UCSD-AML1 (cell line): ENCODE measurements around the gene MKRN3.
"Not testable (repeated sequence)": the region's sequence is repeated elsewhere in the genome, so short reads cannot be mapped to it uniquely, and the experiment has no call there.

ENCODE experiments used
- DNase-seq: peaks from one replicate; lab custom pipeline; 2025; ENCODE audit not compliant: unreplicated experiment; lab: John Stamatoyannopoulos, UW

MKRN3 gene

DNA sequence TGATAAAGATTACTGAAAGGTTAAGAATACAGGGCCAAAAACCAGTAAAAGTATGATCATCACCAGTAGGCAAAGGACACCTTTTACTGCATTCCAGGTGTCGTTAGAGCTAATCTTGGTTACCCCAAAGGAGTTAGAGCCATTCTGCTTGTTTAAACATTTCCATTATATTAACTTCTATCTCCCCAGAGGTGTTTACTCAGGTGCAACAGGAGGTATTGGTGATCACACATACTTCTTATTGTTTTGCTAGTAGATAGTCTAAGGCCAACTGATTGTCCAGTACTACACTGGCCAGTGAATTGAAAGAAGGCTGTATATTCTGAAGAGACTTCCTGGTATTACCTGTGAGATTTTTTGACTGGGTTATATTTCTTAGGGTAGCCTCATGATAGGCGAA lies 22.8 kb downstream of the MKRN3 start:
- DNase-seq, result no peak

DNA sequence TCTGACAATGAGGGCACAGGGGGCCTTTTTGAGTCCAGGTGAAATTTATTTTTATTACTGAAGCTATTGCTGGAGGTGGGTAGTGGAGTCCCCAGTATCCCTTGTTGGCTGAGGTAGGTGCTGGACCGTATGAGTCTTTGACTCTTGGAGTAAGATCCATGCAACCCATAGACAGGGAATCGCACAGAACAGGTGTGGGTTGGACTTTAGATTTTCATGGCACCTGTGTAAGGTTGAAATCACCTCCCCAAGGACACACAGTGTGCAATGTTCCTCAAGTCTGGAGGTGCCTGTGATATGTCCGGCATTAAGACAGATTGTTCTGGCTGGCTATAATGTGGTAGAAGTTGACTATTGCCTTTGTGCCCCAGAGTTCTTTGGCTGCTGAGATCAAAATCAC lies 23.5 kb downstream of the MKRN3 start:
- no peak for DNase-seq

DNA sequence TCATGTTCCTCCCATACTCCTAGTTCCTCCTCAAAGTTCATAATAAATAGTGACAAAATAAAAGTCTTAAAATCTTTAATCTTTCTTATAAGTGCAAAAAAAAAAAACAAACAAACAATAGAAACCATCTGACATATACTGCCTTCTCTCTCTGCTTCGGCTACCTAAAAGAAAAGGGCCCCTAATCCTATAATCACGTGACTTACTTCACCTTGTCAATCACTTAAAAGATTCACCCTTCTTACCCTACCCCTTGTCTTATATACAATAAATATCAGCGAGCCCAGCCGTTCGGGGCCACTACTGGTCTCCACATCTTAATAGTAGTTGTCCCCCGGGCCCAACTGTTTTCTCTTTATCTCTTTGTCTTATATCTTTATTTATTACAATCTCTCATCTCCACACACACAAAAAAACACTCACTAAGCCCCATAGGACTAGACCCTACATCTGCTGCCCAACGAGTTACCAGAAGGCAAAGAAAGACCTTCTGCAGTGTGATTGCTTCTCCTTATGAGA lies 28.8 kb downstream of the MKRN3 start:
- DNase-seq, result no peak

DNA sequence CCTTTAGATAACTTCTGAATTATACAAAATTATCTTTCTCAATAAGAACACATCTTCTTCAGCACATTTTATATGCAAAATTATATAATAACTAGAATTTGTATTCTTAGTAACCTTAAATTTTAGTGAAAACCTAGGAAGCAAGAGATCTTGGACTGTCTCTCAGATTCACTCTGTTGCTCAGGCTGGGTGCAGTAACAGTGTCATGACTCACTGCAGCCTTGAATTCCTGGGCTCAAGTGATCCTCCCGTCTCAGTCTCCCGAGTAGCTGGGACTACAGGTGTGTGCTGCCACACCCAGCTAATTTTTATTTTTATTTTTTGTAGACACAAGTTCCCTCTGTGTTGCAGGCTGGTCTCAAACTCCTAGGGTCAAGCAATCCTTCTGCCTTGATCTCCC lies 29.9 kb downstream of the MKRN3 start:
- no peak for DNase-seq

DNA sequence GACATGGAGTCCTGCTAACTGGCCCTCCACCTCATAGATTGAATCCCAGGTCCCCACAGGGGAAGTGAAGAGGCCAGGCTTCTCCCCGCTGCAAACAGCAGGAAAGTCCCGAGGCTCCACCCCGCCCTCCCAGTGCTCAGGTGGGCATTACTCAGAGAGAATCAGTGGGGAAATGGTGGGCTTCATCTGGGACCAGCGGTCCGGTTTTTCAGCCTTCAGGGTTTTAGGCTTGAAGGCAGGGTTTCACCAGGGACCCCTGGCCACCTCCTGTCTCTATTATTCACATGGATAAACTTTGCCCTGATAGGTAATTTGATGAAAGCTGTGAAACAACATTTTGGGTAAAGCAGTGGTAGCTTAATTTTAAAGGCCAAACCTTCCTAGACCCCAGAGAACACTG lies 31.3 kb downstream of the MKRN3 start:
- DNase-seq, result no peak

DNA sequence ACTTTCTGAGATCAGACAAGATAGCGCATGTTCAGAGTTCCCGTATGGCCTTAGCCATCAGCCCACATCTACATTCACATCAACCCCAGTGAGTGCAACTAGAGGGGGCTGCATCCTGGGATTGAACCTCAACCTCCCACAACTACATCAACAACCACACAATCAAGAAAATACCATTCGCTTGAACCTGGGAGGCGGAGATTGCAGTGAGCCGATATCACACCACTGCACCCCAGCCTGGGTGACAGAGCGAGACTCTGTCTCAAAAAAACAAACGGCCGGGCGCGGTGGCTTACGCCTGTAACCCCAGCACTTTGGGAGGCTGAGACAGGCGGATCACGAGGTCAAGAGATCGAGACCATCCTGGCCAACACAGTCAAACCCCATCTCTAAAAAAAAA lies 31.8 kb downstream of the MKRN3 start:
- DNase-seq, result not testable (repeated sequence)

DNA sequence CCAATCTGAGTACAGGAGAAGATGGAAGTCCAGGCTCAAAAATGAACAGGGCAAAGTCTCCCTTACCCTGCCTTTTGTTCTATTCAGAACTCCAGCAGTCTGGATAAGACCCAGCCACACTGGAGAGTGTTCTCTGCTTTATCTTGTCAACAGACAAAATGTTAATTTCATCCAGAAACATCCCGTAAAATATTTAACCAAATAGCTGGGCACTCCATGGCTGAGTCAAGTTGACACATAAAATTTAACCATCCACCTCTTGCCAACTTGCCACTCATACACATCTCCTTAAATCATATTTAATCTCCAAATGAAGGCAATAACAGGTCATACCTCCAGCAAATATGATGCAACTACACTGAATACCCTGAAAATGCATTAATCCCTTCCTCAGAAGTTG lies 33.6 kb downstream of the MKRN3 start:
- DNase-seq, result no peak

DNA sequence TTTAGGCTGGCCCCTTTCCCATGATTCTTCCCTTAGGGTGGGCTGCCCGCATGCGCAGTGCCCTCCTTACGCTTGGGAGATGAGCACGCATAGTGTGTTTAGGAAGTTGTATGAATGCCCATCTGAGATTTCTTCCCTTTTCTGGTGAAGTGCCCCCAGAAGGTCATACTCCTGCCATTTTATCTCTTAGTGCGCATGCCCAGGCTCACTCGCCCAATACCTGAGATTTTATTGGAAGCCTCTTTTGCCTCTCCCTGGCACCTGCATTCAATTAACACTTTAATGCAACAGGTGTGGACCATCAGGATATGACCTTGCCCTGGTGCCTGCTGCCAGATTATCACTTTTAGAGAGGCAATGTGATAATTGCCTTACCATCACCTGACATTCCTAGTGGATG lies 36.6 kb downstream of the MKRN3 start:
- DNase-seq, result no peak

DNA sequence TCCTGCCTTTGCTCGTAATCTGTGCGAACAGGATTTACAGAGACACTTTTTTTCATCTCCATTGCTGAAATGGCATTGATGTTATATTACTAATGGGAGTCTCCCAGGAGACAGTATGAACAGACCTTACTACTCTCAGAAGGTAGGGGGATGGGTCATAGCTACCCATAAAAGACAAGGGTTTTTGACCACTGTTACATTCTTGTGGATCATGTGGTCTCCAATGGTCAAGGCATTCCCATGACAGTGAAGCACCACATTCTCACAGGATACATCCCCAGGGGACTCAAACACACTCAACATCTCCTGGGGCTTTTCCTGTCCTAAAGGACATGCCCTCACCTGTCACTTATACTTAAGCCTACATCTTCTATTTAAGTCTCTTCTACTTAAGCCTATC lies 40.8 kb downstream of the MKRN3 start:
- no peak for DNase-seq

DNA sequence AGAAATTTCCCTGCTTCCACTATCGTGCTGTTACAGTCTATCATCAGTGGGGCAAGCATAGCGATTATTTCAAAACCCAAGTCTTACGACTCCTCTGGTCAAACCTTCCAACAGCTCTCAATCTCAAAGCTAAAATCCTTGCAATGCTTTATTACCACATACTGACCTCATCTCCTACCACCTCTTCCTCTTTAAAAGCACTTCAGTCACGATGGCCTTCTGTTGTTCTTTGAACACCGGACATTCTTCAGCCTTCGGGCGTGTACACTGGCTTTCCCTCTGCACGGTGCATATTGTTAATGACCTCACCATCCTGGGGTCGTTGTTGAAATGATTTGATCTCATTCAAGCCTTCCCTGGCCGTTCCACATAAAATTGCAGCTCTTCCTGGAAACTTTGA lies 51.1 kb downstream of the MKRN3 start:
- DNase-seq, result no peak
